Measurements from ENCODE around the gene CARS2. TPM values are rescaled to one million over a fixed set of nuclear protein-coding genes. Genes with fewer than 3 reads are reported as not detected.

CARS2 gene
- total RNA-seq, 2 experiments from 2014 or later: 45.0 to 47.3 TPM

GRCh38 chr13:110700641-110701040, 5.3 kb downstream of the CARS2 start:
- Histone ChIP-seq H3K27ac (ENCODE audit: low read depth, low read length, poor library complexity, severe bottlenecking) (no peak overlapping the region), H3K79me2 (ENCODE audit: insufficient read depth, low read depth, low read length) (peaks cover 41% of the 10 kb centered on the region), H3K4me3 (ENCODE audit: low read depth, low read length, poor library complexity, severe bottlenecking) (no peak overlapping the region), H4K20me1 (ENCODE audit: insufficient read depth, low read length) (no peaks in the 10 kb centered on the region), H3K36me3 (ENCODE audit: insufficient read depth, low read length) (peaks cover 73% of the 10 kb centered on the region), H3K9me2 (ENCODE audit: insufficient read depth, low read length) (no peaks in the 10 kb centered on the region), H3K4me1 (ENCODE audit: insufficient read depth, low read length, poor library complexity, severe bottlenecking) (peaks cover 80% of the 10 kb centered on the region), H3K9me3 (ENCODE audit: low read length) (no peaks in the 10 kb centered on the region), H3K4me2 (ENCODE audit: low read length) (no peak overlapping the region), H2AFZ (ENCODE audit: low read length) (no peak overlapping the region)
- no peak for DNase-seq (ENCODE audit: low spot score)
- TF ChIP-seq EZH2phosphoT487 (IDR thresholded peaks at IDR 0.05; ENCODE audit: borderline replicate concordance, low read depth, low read length) (no peak), CTCF (conservative IDR thresholded peaks at IDR 0.05; ENCODE audit: low read length) (no peak)
- ChIA-PET POLR2A (no interaction called here), CTCF (ENCODE audit: unreplicated experiment) (no interaction called here)
- no TSS peak for BruUV-seq (replicated peaks)
- intact Hi-C loops (cut with micrococcal nuclease; ENCODE audit: unreplicated experiment): no loop called here

DNA sequence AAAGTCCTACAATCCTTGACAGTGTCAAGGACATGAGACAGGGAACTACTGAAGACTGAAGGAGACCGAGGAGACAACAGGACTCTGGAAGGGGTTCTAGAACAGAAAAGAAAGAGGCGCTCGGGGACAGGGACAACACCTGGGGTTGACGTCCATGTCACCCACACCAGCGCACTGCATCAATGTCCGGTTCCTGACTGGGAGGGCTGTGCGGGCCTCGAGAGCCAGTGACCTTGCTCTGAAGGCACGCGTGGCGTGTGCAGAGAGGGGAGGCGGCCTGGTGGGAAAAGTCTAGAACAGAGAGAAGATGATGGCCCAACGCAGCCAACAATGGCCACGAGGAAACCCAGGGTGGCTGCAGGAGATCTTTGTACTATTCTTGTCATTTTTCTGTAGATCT, 5.7 kb downstream of the CARS2 start:
- DNase-seq (ENCODE audit: low spot score): no peak
- peaks cover 73% of the 10 kb centered on the region for H3K36me3 ChIP-seq (ENCODE audit: insufficient read depth, low read length)
- H2AFZ ChIP-seq (ENCODE audit: low read length): no peak overlapping the region
- no peaks in the 10 kb centered on the region for H3K9me2 ChIP-seq (ENCODE audit: insufficient read depth, low read length)
- no peaks in the 10 kb centered on the region for H4K20me1 ChIP-seq (ENCODE audit: insufficient read depth, low read length)
- peaks cover 80% of the 10 kb centered on the region for H3K4me1 ChIP-seq (ENCODE audit: insufficient read depth, low read length, poor library complexity, severe bottlenecking)
- no peaks in the 10 kb centered on the region for H3K9me3 ChIP-seq (ENCODE audit: low read length)
- ChIA-PET CTCF (ENCODE audit: unreplicated experiment) (no interaction called here), POLR2A (no interaction called here)
- H3K79me2 ChIP-seq (ENCODE audit: insufficient read depth, low read depth, low read length): peaks cover 37% of the 10 kb centered on the region
- intact Hi-C loops (cut with micrococcal nuclease; ENCODE audit: unreplicated experiment): no loop called here
- peak overlapping the region; percentile 90 for H3K27ac ChIP-seq (ENCODE audit: low read depth, low read length, poor library complexity, severe bottlenecking)
- no peak for TF ChIP-seq CTCF (conservative IDR thresholded peaks at IDR 0.05; ENCODE audit: low read length)
- no peak for TF ChIP-seq EZH2phosphoT487 (IDR thresholded peaks at IDR 0.05; ENCODE audit: borderline replicate concordance, low read depth, low read length)
- no TSS peak for BruUV-seq (replicated peaks)
- no peak overlapping the region; the same call in 1 of the 2 replicates for H3K4me2 ChIP-seq (ENCODE audit: low read length)
- no peak overlapping the region for H3K4me3 ChIP-seq (ENCODE audit: low read depth, low read length, poor library complexity, severe bottlenecking)

- Histone ChIP-seq H3K9me3 (ENCODE audit: low read length) (no peaks in the 10 kb centered on the region), H3K4me3 (ENCODE audit: low read depth, low read length, poor library complexity, severe bottlenecking) (peak overlapping the region; percentile 43), H3K79me2 (ENCODE audit: insufficient read depth, low read depth, low read length) (peaks cover 29% of the 10 kb centered on the region; the same call in 1 of the 2 replicates), H3K4me2 (ENCODE audit: low read length) (peak overlapping the region; percentile 70), H3K4me1 (ENCODE audit: insufficient read depth, low read length, poor library complexity, severe bottlenecking) (peaks cover 74% of the 10 kb centered on the region), H4K20me1 (ENCODE audit: insufficient read depth, low read length) (no peaks in the 10 kb centered on the region), H2AFZ (ENCODE audit: low read length) (no peak overlapping the region), H3K36me3 (ENCODE audit: insufficient read depth, low read length) (peaks cover 75% of the 10 kb centered on the region), H3K27ac (ENCODE audit: low read depth, low read length, poor library complexity, severe bottlenecking) (peak overlapping the region; percentile 90), H3K9me2 (ENCODE audit: insufficient read depth, low read length) (no peaks in the 10 kb centered on the region)
- no peak for TF ChIP-seq EZH2phosphoT487 (IDR thresholded peaks at IDR 0.05; ENCODE audit: borderline replicate concordance, low read depth, low read length)
- BruUV-seq (replicated peaks): no TSS peak
- POLR2A ChIA-PET: no interaction called here
- intact Hi-C loops (cut with micrococcal nuclease; ENCODE audit: unreplicated experiment): no loop called here
- DNase-seq (ENCODE audit: low spot score): no peak
- CTCF ChIA-PET (ENCODE audit: unreplicated experiment): no interaction called here
Observed at GRCh38 chr13:110699148-110700145, 6.5 kb downstream of the CARS2 start.

Measured in OCI-LY7 (cell line).